OCI-LY3 (cell line): ENCODE results near the gene WDR91.

ENCODE experiments used
- CTCF ChIP-seq: fragments of 200-600, 300-600 bp; sonication (generic); IDR thresholded peaks from 2 replicates; pipeline ENCODE4 v1.5.1; 2014; ENCODE audit warnings: antibody characterized with exemption, low read length, low read depth
- EZH2phosphoT487 ChIP-seq: fragments of 200-600 bp; shearing (Covaris generic); IDR thresholded peaks from 2 replicates; pipeline ENCODE4 v1.6.1; 2018; ENCODE audit warnings: antibody characterized with exemption, mixed run types, low read depth

- no peak for TF ChIP-seq CTCF
- TF ChIP-seq EZH2phosphoT487, result no peak
These were observed 60.2 kb downstream of the WDR91 start for GRCh38 chr7:135151132-135151531.
